ENCODE measurements around the gene CCDC82. TPM values are rescaled to one million over a fixed set of nuclear protein-coding genes. Genes with fewer than 3 reads are reported as not detected.
A peak's percentile ranks its signal among the peaks of the same experiment; 100 is the strongest.
"Not testable (repeated sequence)": the region's sequence is repeated elsewhere in the genome, so short reads cannot be mapped to it uniquely, and the experiment has no call there.

The CCDC82 gene
- polyA plus RNA-seq (2011; rRNA removed) (13.1 and 27.6 TPM in 2 replicates), polyA plus RNA-seq (2017; fragmentation: RNase III; extraction: RNeasy Plus Mini Kit Qiagen cat#74134 plus additional on column Dnase treatment) (17.6 to 18.2 TPM (median 18.1 TPM) in 3 replicates), polyA minus RNA-seq (2011; rRNA and poly(A)+ RNA removed) (4.5 TPM in 2 replicates)
- polyA plus RNA-seq (2012; cell fraction: cytosol; rRNA removed), result 2.4 and 2.8 TPM in 2 replicates
- 3.1 and 5.8 TPM in 2 replicates for polyA plus RNA-seq (2012; cell fraction: nucleus; rRNA removed)

DNA sequence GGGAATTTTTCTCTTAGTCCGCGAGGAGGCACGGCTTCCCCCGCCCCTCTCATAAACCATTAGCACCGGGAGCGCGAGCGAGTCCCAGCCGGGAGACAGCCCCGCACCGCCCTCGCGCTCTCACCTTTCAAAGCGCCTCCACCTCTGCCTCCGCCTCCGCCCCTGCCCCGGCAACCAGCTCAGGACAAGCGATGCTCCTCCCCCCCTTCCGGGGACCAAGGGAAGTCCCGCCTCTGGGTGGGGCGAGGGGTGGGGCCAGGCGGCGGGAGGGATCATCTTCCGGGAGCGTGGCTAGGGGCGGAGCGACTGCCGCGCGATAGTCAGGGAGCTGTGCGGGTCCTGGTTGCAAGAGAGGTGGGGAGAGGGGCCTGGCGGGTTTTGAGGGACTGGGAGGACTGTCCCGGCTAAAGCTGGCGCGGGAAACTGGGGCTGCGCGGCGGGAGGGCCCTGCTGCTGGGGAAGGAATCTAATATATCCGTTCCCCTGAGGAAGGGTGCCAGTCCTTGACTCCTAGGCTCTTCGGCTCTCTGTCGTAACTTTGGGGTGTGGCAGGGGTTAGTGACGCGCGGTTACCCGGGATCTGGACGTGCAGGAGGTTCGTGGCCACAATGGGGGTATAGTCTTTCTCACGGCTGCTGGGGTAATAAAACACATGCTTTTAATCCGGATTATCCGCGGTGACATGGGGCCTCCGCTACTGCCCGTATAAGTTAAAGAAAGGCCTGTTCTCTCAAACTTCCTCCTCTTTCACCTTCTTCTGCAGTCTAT lies at the start of gene CCDC82, which contains the start of gene JRKL:
TSS of gene CCDC82 (minus strand) at position 193 of the 768 bp plus-strand sequence. CDS start 5,165 bp downstream, outside the sequence.
TSS of gene JRKL (plus strand) at position 294 of the 768 bp plus-strand sequence. CDS start 637 bp downstream, outside the sequence.
- FAIRE-seq, result no peak
- WGBS (ENCODE audit: missing lambda C conversion rate), result 2% methylated on average over 17 of the region's 53 CpGs
- CTCF ChIA-PET, result interaction anchor here (0.9 to 1.4 kb wide), 4 partner anchors 34 to 554 kb away, joined by 3 to 4 read pairs (median 4); partner anchors contain the start of gene MAML2

DNA sequence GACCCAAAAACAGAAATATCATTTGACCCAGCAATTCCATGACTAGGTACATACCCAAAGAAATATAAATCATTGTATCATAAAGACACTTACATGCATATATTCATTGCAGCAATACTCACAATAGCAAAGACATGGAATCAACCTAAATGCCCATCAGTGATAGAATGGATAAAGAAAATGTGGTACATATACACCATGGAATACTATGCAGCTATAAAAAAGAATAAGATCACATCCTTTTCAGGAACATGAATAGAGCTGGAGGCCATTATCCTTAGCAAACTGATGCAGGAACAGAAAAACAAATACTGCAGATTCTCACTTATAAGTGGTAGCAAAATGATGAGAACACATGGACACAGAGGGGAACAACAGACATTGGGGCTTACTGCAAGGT lies 42.9 kb upstream of the CCDC82 start:
- H3K4me1 ChIP-seq; DNase-seq (ENCODE audit: low read depth in 1 of 2, low spot score in 1 of 2); ATAC-seq; H3K27ac ChIP-seq; POLR2A ChIA-PET; FAIRE-seq; CTCF ChIA-PET; H3K9me3 ChIP-seq; H3K4me3 ChIP-seq; H3K4me2 ChIP-seq: not testable (repeated sequence)

More for the DNA sequence above, at the start of gene CCDC82, which contains the start of gene JRKL:
- Histone ChIP-seq H3K4me1 (peaks cover 11% of the 10 kb centered on the region; the same call in 1 of the 3 replicates), H3K4me2 (peak within 1 kb of the TSS; percentile 80), H3K9me3 (no peaks in the 10 kb centered on the region), H3K4me3 (peak within 1 kb of the TSS; percentile 90), H3K27ac (peak within 1 kb of the TSS; percentile 90 to 94)
- TF ChIP-seq CEBPB (IDR thresholded peaks at IDR 0.05) (peak in 1 of 2 experiments; percentile 65; a peak in 1 of 4 replicates), JUN (IDR thresholded peaks at IDR 0.05) (peak; percentile 36 to 66; a peak in 4 of 5 replicates), PHF8 (IDR thresholded peaks at IDR 0.05; ENCODE audit: borderline replicate concordance, low read depth) (peak; percentile 73), KDM1A (IDR thresholded peaks at IDR 0.05; ENCODE audit: low read depth) (no peak), TFCP2L1 (CRISPR knock-in tag; IDR thresholded peaks at IDR 0.05) (peak; percentile 50; the same call in 1 of the 2 replicates), POLR2A (IDR thresholded peaks at IDR 0.05; ENCODE audit: low read length) (peak; percentile 58)
- TF ChIP-seq, protein P1, sequence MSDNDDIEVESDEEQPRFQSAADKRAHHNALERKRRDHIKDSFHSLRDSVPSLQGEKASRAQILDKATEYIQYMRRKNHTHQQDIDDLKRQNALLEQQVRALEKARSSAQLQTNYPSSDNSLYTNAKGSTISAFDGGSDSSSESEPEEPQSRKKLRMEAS (IDR thresholded peaks at IDR 0.05), result 0 out of 2 replicates have a peak, but pooled peaks have one; percentile 34
- TF ChIP-seq, protein P2, sequence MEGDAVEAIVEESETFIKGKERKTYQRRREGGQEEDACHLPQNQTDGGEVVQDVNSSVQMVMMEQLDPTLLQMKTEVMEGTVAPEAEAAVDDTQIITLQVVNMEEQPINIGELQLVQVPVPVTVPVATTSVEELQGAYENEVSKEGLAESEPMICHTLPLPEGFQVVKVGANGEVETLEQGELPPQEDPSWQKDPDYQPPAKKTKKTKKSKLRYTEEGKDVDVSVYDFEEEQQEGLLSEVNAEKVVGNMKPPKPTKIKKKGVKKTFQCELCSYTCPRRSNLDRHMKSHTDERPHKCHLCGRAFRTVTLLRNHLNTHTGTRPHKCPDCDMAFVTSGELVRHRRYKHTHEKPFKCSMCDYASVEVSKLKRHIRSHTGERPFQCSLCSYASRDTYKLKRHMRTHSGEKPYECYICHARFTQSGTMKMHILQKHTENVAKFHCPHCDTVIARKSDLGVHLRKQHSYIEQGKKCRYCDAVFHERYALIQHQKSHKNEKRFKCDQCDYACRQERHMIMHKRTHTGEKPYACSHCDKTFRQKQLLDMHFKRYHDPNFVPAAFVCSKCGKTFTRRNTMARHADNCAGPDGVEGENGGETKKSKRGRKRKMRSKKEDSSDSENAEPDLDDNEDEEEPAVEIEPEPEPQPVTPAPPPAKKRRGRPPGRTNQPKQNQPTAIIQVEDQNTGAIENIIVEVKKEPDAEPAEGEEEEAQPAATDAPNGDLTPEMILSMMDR (IDR thresholded peaks at IDR 0.05), result no peak
- TF ChIP-seq, protein P3, sequence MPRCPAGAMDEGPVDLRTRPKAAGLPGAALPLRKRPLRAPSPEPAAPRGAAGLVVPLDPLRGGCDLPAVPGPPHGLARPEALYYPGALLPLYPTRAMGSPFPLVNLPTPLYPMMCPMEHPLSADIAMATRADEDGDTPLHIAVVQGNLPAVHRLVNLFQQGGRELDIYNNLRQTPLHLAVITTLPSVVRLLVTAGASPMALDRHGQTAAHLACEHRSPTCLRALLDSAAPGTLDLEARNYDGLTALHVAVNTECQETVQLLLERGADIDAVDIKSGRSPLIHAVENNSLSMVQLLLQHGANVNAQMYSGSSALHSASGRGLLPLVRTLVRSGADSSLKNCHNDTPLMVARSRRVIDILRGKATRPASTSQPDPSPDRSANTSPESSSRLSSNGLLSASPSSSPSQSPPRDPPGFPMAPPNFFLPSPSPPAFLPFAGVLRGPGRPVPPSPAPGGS (IDR thresholded peaks at IDR 0.05), result 0 out of 3 replicates have a peak, but pooled peaks have one; percentile 63
- POLR2A ChIA-PET, result interaction anchor here (0.6 to 1.7 kb wide), 13 partner anchors 18 to 1323 kb away, joined by 3 to 8 read pairs (median 4); partner anchors contain the start of genes CEP57, FAM76B and MAML2
- peak; percentile 66 to 92 for DNase-seq (ENCODE audit: low read depth in 1 of 2, low spot score in 1 of 2)
- peak; percentile 96 to 97 for ATAC-seq

DNA sequence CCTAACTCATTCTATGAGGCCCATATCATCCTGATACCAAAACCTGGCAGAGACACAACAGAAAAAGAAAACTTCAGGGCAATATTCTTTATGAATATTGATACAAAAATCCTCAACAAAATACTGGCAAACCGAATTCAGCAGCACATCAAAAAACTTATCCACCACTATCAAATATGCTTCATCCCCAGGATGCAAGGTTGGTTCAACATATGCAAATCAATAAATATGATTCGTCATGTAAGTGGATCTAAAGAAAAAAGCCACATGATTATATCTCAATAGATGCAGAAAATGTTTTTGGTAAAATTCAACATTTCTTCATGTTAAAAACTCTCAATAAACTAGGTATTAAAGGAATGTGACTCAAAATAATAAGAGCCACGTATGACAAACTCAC lies 41.0 kb upstream of the CCDC82 start:
- Histone ChIP-seq H3K27ac (no peak overlapping the region), H3K4me2 (no peak overlapping the region), H3K4me3 (no peak overlapping the region), H3K4me1 (no peaks in the 10 kb centered on the region), H3K9me3 (no peaks in the 10 kb centered on the region; the same call in 2 of the 3 replicates)
- POLR2A ChIA-PET, result no interaction called here
- FAIRE-seq, result no peak
- DNase-seq (ENCODE audit: low read depth in 1 of 2, low spot score in 1 of 2), result no peak
- CTCF ChIA-PET, result no interaction called here
- ATAC-seq, result no peak
- 26% methylated on average over 3 of the region's 3 CpGs for WGBS (ENCODE audit: missing lambda C conversion rate)
- TF ChIP-seq, protein P3 (IDR thresholded peaks at IDR 0.05), result no peak
- TF ChIP-seq MAZ (IDR thresholded peaks at IDR 0.05; ENCODE audit: borderline replicate concordance, low read depth, low read length), result no peak
- TF ChIP-seq CBX2 (IDR thresholded peaks at IDR 0.05; ENCODE audit: borderline replicate concordance, low read depth), result no peak
- no peak for TF ChIP-seq RNF2 (IDR thresholded peaks at IDR 0.05; ENCODE audit: borderline replicate concordance, low read depth)
- TF ChIP-seq TFCP2L1 (CRISPR knock-in tag; IDR thresholded peaks at IDR 0.05), result no peak
- TF ChIP-seq ZNF302 (CRISPR knock-in tag; IDR thresholded peaks at IDR 0.05), result no peak
- TF ChIP-seq, protein P4, sequence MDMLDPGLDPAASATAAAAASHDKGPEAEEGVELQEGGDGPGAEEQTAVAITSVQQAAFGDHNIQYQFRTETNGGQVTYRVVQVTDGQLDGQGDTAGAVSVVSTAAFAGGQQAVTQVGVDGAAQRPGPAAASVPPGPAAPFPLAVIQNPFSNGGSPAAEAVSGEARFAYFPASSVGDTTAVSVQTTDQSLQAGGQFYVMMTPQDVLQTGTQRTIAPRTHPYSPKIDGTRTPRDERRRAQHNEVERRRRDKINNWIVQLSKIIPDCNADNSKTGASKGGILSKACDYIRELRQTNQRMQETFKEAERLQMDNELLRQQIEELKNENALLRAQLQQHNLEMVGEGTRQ (IDR thresholded peaks at IDR 0.05), result no peak
- TF ChIP-seq, protein P5, sequence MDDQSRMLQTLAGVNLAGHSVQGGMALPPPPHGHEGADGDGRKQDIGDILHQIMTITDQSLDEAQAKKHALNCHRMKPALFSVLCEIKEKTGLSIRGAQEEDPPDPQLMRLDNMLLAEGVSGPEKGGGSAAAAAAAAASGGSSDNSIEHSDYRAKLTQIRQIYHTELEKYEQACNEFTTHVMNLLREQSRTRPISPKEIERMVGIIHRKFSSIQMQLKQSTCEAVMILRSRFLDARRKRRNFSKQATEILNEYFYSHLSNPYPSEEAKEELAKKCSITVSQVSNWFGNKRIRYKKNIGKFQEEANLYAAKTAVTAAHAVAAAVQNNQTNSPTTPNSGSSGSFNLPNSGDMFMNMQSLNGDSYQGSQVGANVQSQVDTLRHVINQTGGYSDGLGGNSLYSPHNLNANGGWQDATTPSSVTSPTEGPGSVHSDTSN (IDR thresholded peaks at IDR 0.05), result no peak
- no peak for TF ChIP-seq FOSB (CRISPR knock-in tag; IDR thresholded peaks at IDR 0.05)
- no peak for TF ChIP-seq RAD21 (conservative IDR thresholded peaks at IDR 0.05 in 1 of 2, IDR thresholded peaks at IDR 0.05 in 1 of 2)
- no peak for TF ChIP-seq POLR2A (IDR thresholded peaks at IDR 0.05; ENCODE audit: low read length)
- TF ChIP-seq, protein P6, sequence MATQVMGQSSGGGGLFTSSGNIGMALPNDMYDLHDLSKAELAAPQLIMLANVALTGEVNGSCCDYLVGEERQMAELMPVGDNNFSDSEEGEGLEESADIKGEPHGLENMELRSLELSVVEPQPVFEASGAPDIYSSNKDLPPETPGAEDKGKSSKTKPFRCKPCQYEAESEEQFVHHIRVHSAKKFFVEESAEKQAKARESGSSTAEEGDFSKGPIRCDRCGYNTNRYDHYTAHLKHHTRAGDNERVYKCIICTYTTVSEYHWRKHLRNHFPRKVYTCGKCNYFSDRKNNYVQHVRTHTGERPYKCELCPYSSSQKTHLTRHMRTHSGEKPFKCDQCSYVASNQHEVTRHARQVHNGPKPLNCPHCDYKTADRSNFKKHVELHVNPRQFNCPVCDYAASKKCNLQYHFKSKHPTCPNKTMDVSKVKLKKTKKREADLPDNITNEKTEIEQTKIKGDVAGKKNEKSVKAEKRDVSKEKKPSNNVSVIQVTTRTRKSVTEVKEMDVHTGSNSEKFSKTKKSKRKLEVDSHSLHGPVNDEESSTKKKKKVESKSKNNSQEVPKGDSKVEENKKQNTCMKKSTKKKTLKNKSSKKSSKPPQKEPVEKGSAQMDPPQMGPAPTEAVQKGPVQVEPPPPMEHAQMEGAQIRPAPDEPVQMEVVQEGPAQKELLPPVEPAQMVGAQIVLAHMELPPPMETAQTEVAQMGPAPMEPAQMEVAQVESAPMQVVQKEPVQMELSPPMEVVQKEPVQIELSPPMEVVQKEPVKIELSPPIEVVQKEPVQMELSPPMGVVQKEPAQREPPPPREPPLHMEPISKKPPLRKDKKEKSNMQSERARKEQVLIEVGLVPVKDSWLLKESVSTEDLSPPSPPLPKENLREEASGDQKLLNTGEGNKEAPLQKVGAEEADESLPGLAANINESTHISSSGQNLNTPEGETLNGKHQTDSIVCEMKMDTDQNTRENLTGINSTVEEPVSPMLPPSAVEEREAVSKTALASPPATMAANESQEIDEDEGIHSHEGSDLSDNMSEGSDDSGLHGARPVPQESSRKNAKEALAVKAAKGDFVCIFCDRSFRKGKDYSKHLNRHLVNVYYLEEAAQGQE (IDR thresholded peaks at IDR 0.05), result no peak
- no peak for TF ChIP-seq KDM1A (IDR thresholded peaks at IDR 0.05; ENCODE audit: low read depth)

All from A549 (cell line).